HepG2 (cell line): ENCODE results near the gene MTHFD2. TPM values are rescaled to one million over a fixed set of nuclear protein-coding genes. Genes with fewer than 3 reads are reported as not detected.

Experiments used
- HOXA9 ChIP-seq: sonication (generic); formaldehyde crosslinking; IDR thresholded peaks from 2 replicates; pipeline ENCODE4 v1.8.1; 2022; ENCODE audit warnings: missing genetic modification reagents, mild to moderate bottlenecking, moderate library complexity, borderline replicate concordance
- NONO ChIP-seq, 2 experiments: fragments of 450-650 bp in 1 of 2; sonication (generic) in 1 of 2; formaldehyde crosslinking in 1 of 2; IDR thresholded peaks in 1 of 2; conservative IDR thresholded peaks in 1 of 2; 2 replicates each; pipeline versions ENCODE4 v1.6.1 to v1.8.0; 2017 to 2022; ENCODE audit warnings: mild to moderate bottlenecking in 1 of 2, missing genetic modification reagents in 1 of 2, moderate library complexity in 1 of 2
- NR2F1 ChIP-seq, 2 experiments: fragments of 450-650 bp in 1 of 2; formaldehyde crosslinking in 1 of 2; IDR thresholded peaks; 2 replicates each; pipeline versions ENCODE4 v1.5.0 to v1.6.1; 2016 to 2020; ENCODE audit warnings: mild to moderate bottlenecking in 1 of 2, missing compliant biosample characterization in 1 of 2, missing genetic modification reagents in 1 of 2, moderate library complexity in 1 of 2
- SIX4 ChIP-seq: sonication (generic); formaldehyde crosslinking; IDR thresholded peaks from 2 replicates; pipeline ENCODE4 v1.4.0; 2020; ENCODE audit warnings: missing genetic modification reagents
- ZNF292 ChIP-seq: sonication (generic); formaldehyde crosslinking; IDR thresholded peaks from 2 replicates; pipeline ENCODE4 v1.8.1; 2022; ENCODE audit warnings: mild to moderate bottlenecking, low read depth, missing genetic modification reagents, borderline replicate concordance
- ZNF354B ChIP-seq: sonication (generic); formaldehyde crosslinking; IDR thresholded peaks from 2 replicates; pipeline ENCODE4 v1.8.0; 2022; ENCODE audit warnings: mild to moderate bottlenecking, missing genetic modification reagents
- ZNF564 ChIP-seq: sonication (generic); formaldehyde crosslinking; IDR thresholded peaks from 2 replicates; pipeline ENCODE4 v1.8.1; 2023; ENCODE audit warnings: mild to moderate bottlenecking, missing genetic modification reagents
- polyA plus RNA-seq, 8 experiments: library from polyadenylated mRNA; depleted of rRNA in 3 of 8; stranded (reverse) in 7 of 8; unstranded in 1 of 8; fragments of >200 nt; fragmentation: Illumina TruSeq in 4 of 8; extraction: Trizol in 4 of 8; gene quantifications; 2 replicates each; pipeline versions ENCODE4 v1.2.1 to v1.2.3, GENCODE V29; 2011 to 2016; ENCODE audit warnings: low read depth in 4 of 8, missing spikeins in 1 of 8, mixed read lengths in 1 of 8; ENCODE audit not compliant: insufficient read depth in 1 of 8
- total RNA-seq, 5 experiments: library from RNA; depleted of rRNA; stranded (reverse); fragments of >200 nt; fragmentation: Illumina TruSeq; extraction: Trizol; gene quantifications; 2 replicates each; pipeline ENCODE4 v1.2.3, GENCODE V29; 2016; ENCODE audit warnings: low read depth in 1 of 5
- TF ChIP-seq, protein P1 (sequence below): sonication (generic); formaldehyde crosslinking; IDR thresholded peaks from 2 replicates; pipeline ENCODE4 v1.9.0; 2021; ENCODE audit warnings: mild to moderate bottlenecking, missing genetic modification reagents
- TF ChIP-seq, protein P2 (sequence below): IDR thresholded peaks from 2 replicates; pipeline ENCODE4 v1.6.1; 2016; ENCODE audit warnings: low read depth
- TF ChIP-seq, protein P3 (sequence below): sonication (generic); formaldehyde crosslinking; IDR thresholded peaks from 2 replicates; pipeline ENCODE4 v1.4.0; 2020; ENCODE audit warnings: low read depth, missing genetic modification reagents
- TF ChIP-seq, protein P4 (sequence below): sonication (generic); formaldehyde crosslinking; IDR thresholded peaks from 2 replicates; pipeline ENCODE4 v1.5.1; 2020; ENCODE audit warnings: mild to moderate bottlenecking, missing genetic modification reagents

Gene MTHFD2
- total and polyA plus RNA-seq, 2 of the 13 experiments (the other 11 are each of a cell fraction or from before 2014, with no cell fraction given): 188 to 269 TPM

DNA sequence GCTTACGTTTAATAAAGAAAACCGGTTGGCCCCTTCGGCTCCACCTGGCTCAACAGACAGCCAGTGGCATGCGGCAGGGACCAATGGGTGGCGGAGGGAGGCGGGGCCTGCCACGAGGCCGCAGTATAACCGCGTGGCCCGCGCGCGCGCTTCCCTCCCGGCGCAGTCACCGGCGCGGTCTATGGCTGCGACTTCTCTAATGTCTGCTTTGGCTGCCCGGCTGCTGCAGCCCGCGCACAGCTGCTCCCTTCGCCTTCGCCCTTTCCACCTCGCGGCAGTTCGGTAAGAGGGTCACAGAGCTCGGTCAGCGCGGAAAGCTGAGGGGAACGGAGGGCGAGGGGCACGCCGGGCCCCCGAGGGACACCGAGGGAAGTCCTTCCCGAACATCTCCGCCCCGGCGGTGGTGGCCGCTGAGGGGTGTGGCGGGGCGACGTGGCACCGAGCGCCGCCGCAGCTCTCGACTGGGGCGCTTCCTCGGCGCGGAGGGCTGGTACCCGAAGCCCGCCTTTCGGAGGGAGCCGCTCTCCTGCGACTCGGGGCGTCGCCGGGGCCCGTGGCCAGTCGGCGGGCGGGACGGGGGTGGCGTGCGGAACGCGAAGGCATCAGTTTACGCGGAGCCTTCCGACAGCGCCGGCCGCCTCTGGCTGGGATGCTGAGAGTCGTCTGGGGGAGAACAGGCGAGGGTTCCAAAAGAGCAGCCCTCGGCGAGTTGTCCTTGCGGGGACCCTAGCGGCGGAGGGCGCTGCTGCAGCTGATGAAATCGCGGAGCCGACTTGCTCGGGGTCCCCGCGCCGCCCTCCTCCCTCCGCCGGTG is at the start of gene MTHFD2 (continued):
- TF ChIP-seq, protein P1, sequence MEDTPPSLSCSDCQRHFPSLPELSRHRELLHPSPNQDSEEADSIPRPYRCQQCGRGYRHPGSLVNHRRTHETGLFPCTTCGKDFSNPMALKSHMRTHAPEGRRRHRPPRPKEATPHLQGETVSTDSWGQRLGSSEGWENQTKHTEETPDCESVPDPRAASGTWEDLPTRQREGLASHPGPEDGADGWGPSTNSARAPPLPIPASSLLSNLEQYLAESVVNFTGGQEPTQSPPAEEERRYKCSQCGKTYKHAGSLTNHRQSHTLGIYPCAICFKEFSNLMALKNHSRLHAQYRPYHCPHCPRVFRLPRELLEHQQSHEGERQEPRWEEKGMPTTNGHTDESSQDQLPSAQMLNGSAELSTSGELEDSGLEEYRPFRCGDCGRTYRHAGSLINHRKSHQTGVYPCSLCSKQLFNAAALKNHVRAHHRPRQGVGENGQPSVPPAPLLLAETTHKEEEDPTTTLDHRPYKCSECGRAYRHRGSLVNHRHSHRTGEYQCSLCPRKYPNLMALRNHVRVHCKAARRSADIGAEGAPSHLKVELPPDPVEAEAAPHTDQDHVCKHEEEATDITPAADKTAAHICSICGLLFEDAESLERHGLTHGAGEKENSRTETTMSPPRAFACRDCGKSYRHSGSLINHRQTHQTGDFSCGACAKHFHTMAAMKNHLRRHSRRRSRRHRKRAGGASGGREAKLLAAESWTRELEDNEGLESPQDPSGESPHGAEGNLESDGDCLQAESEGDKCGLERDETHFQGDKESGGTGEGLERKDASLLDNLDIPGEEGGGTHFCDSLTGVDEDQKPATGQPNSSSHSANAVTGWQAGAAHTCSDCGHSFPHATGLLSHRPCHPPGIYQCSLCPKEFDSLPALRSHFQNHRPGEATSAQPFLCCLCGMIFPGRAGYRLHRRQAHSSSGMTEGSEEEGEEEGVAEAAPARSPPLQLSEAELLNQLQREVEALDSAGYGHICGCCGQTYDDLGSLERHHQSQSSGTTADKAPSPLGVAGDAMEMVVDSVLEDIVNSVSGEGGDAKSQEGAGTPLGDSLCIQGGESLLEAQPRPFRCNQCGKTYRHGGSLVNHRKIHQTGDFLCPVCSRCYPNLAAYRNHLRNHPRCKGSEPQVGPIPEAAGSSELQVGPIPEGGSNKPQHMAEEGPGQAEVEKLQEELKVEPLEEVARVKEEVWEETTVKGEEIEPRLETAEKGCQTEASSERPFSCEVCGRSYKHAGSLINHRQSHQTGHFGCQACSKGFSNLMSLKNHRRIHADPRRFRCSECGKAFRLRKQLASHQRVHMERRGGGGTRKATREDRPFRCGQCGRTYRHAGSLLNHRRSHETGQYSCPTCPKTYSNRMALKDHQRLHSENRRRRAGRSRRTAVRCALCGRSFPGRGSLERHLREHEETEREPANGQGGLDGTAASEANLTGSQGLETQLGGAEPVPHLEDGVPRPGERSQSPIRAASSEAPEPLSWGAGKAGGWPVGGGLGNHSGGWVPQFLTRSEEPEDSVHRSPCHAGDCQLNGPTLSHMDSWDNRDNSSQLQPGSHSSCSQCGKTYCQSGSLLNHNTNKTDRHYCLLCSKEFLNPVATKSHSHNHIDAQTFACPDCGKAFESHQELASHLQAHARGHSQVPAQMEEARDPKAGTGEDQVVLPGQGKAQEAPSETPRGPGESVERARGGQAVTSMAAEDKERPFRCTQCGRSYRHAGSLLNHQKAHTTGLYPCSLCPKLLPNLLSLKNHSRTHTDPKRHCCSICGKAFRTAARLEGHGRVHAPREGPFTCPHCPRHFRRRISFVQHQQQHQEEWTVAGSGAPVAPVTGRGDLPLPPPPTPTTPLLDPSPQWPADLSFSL: 0 out of 2 replicates have a peak, but pooled peaks have one; percentile 20
- TF ChIP-seq NONO (IDR thresholded peaks at IDR 0.05) (no peak), NONO (CRISPR knock-in tag; conservative IDR thresholded peaks at IDR 0.05) (peak; percentile 94), ZNF564 (CRISPR knock-in tag) (peak; percentile 84), ZNF354B (CRISPR knock-in tag) (no peak; the same call in 1 of the 2 replicates), HOXA9 (CRISPR knock-in tag) (peak; percentile 98; the same call in 1 of the 2 replicates), ZNF292 (CRISPR knock-in tag) (no peak), NR2F1 (CRISPR knock-in tag; IDR thresholded peaks at IDR 0.05) (peak in 1 of 2 experiments; percentile 13; a peak in 1 of 4 replicates), SIX4 (CRISPR knock-in tag) (peak; percentile 67; the same call in 1 of the 2 replicates)
- TF ChIP-seq, protein P2, sequence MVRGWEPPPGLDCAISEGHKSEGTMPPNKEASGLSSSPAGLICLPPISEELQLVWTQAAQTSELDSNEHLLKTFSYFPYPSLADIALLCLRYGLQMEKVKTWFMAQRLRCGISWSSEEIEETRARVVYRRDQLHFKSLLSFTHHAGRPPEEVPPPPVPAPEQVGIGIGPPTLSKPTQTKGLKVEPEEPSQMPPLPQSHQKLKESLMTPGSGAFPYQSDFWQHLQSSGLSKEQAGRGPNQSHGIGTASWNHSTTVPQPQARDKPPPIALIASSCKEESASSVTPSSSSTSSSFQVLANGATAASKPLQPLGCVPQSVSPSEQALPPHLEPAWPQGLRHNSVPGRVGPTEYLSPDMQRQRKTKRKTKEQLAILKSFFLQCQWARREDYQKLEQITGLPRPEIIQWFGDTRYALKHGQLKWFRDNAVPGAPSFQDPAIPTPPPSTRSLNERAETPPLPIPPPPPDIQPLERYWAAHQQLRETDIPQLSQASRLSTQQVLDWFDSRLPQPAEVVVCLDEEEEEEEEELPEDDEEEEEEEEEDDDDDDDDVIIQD (CRISPR knock-in tag): peak; percentile 90
- TF ChIP-seq, protein P3, sequence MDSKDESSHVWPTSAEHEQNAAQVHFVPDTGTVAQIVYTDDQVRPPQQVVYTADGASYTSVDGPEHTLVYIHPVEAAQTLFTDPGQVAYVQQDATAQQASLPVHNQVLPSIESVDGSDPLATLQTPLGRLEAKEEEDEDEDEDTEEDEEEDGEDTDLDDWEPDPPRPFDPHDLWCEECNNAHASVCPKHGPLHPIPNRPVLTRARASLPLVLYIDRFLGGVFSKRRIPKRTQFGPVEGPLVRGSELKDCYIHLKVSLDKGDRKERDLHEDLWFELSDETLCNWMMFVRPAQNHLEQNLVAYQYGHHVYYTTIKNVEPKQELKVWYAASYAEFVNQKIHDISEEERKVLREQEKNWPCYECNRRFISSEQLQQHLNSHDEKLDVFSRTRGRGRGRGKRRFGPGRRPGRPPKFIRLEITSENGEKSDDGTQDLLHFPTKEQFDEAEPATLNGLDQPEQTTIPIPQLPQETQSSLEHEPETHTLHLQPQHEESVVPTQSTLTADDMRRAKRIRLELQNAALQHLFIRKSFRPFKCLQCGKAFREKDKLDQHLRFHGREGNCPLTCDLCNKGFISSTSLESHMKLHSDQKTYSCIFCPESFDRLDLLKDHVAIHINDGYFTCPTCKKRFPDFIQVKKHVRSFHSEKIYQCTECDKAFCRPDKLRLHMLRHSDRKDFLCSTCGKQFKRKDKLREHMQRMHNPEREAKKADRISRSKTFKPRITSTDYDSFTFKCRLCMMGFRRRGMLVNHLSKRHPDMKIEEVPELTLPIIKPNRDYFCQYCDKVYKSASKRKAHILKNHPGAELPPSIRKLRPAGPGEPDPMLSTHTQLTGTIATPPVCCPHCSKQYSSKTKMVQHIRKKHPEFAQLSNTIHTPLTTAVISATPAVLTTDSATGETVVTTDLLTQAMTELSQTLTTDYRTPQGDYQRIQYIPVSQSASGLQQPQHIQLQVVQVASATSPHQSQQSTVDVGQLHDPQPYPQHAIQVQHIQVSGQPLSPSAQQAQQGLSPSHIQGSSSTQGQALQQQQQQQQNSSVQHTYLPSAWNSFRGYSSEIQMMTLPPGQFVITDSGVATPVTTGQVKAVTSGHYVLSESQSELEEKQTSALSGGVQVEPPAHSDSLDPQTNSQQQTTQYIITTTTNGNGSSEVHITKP (CRISPR knock-in tag): no peak
- TF ChIP-seq, protein P4, sequence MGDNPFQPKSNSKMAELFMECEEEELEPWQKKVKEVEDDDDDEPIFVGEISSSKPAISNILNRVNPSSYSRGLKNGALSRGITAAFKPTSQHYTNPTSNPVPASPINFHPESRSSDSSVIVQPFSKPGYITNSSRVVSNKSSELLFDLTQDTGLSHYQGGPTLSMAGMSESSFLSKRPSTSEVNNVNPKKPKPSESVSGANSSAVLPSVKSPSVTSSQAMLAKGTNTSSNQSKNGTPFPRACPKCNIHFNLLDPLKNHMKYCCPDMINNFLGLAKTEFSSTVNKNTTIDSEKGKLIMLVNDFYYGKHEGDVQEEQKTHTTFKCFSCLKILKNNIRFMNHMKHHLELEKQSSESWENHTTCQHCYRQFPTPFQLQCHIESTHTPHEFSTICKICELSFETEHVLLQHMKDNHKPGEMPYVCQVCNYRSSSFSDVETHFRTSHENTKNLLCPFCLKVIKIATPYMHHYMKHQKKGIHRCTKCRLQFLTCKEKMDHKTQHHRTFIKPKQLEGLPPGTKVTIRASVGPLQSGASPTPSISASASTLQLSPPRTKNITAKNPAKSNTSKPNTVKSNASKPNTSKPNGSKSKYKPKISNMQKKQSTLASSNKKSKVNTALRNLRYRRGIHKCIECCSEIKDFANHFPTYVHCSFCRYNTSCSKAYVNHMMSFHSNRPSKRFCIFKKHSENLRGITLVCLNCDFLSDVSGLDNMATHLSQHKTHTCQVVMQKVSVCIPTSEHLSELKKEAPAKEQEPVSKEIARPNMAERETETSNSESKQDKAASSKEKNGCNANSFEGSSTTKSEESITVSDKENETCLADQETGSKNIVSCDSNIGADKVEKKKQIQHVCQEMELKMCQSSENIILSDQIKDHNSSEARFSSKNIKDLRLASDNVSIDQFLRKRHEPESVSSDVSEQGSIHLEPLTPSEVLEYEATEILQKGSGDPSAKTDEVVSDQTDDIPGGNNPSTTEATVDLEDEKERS (CRISPR knock-in tag): 0 out of 2 replicates have a peak, but pooled peaks have one; percentile 50
